DOHH2 (cell line): ENCODE data around the gene CHD6.

Experiments used
- CTCF ChIP-seq: fragments of 200-600 bp; sonication (generic); IDR thresholded peaks from one replicate; pipeline ENCODE4 v1.5.1; 2014; ENCODE audit warnings: antibody characterized with exemption, mild to moderate bottlenecking, low read depth, low read length; ENCODE audit not compliant: poor library complexity, severe bottlenecking
- EZH2phosphoT487 ChIP-seq: fragments of 200-600 bp; sonication (generic); IDR thresholded peaks from 2 replicates; pipeline ENCODE4 v1.6.1; 2017; ENCODE audit warnings: borderline replicate concordance, mild to moderate bottlenecking, antibody characterized with exemption, low read length, moderate library complexity, mixed read lengths

GRCh38 chr20:41452226-41452625 lies 166.0 kb downstream of the CHD6 start:
- TF ChIP-seq CTCF = no peak
- no peak for TF ChIP-seq EZH2phosphoT487
